ENCODE measurements around the gene CAMSAP1.

- TF ChIP-seq, protein P1, sequence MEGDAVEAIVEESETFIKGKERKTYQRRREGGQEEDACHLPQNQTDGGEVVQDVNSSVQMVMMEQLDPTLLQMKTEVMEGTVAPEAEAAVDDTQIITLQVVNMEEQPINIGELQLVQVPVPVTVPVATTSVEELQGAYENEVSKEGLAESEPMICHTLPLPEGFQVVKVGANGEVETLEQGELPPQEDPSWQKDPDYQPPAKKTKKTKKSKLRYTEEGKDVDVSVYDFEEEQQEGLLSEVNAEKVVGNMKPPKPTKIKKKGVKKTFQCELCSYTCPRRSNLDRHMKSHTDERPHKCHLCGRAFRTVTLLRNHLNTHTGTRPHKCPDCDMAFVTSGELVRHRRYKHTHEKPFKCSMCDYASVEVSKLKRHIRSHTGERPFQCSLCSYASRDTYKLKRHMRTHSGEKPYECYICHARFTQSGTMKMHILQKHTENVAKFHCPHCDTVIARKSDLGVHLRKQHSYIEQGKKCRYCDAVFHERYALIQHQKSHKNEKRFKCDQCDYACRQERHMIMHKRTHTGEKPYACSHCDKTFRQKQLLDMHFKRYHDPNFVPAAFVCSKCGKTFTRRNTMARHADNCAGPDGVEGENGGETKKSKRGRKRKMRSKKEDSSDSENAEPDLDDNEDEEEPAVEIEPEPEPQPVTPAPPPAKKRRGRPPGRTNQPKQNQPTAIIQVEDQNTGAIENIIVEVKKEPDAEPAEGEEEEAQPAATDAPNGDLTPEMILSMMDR (IDR thresholded peaks at IDR 0.05; ENCODE audit: insufficient read depth, low read depth, low read length) = no peak
- no peak for TF ChIP-seq EZH2 (IDR thresholded peaks at IDR 0.05; ENCODE audit: insufficient read depth, low read length)
These were observed 18.3 kb upstream of the CAMSAP1 start for GRCh38 chr9:135925496-135926133.
